HCT116 (cell line): Measurements from ENCODE around the gene SLMAP. TPM values are rescaled to one million over a fixed set of nuclear protein-coding genes. Genes with fewer than 3 reads are reported as not detected.

Experiments used
- ATAC-seq: fragments of 200-7000 bp; cut with Tn5 transposase; 2 replicates; pipeline ENCODE4 v1.9.1; 2020; ENCODE audit warnings: mild to moderate bottlenecking, moderate library complexity
- BruUV-seq: library from RNA; stranded (reverse); fragments of 400-500 nt; replicated peaks from 2 replicates; lab custom pipeline; 2021; lab: Mats Ljungman, UMichigan
- CTCF ChIA-PET: fragments of 300-600 bp; sonication (Branson Sonifier 250); formaldehyde crosslinking; loops from one replicate; lab custom pipeline; 2021; ENCODE audit warnings: antibody characterized with exemption; lab: Charles Lee
- POLR2A ChIA-PET: fragments of 300-600, 350-600 bp; sonication (Branson Sonifier 250); formaldehyde crosslinking; loops from one replicate; lab custom pipeline; 2021; ENCODE audit warnings: antibody characterized with exemption; lab: Charles Lee
- RAD21 ChIA-PET, 2 experiments: fragments of 300-600 bp; sonication (Branson Sonifier 250); formaldehyde crosslinking; loops; one replicate each; lab custom pipeline; 2023; ENCODE audit warnings: low total read pairs in 2 of 2; ENCODE audit not compliant: uncharacterized antibody in 2 of 2, unreplicated experiment in 2 of 2, low non-redundant PET in 1 of 2; lab: Charles Lee
- DNase-seq: peaks from one replicate; pipeline ENCODE4 v3.0.0-alpha.2; 2010; ENCODE audit warnings: low read depth, low spot score
- H2AFZ ChIP-seq: fragments of 200-600 bp; shearing (Covaris generic), sonication (generic); 2 replicates; pipeline ENCODE4 v1.6.1; 2017; ENCODE audit warnings: low read depth, mixed run types, mixed read lengths, antibody characterized with exemption, low read length; ENCODE audit not compliant: poor library complexity, severe bottlenecking
- H3K27ac ChIP-seq: 2 replicates; pipeline ENCODE4 v1.5.1; 2012; ENCODE audit warnings: low read depth, low read length
- H3K27me3 ChIP-seq: fragments of 200-600 bp; sonication (generic); 2 replicates; pipeline ENCODE4 v1.6.1; 2016; ENCODE audit warnings: mixed run types, low read length, mixed read lengths; ENCODE audit not compliant: insufficient read depth
- H3K36me3 ChIP-seq, 2 experiments: fragments of 200-500 bp in 1 of 2; fragments of 200-600 bp in 1 of 2; sonication (Bioruptor generic) in 1 of 2; sonication (generic) in 1 of 2; 2 replicates each; pipeline versions ENCODE4 v1.5.1 to v1.6.1; 2014 to 2016; ENCODE audit warnings: low read length in 2 of 2, inconsistent platforms in 1 of 2, mixed read lengths in 1 of 2, mixed run types in 1 of 2; ENCODE audit not compliant: insufficient read depth in 2 of 2, control insufficient read depth in 1 of 2
- H3K4me1 ChIP-seq, 2 experiments: fragments of 200-600 bp in 1 of 2; sonication (generic) in 1 of 2; 2 replicates each; pipeline versions ENCODE4 v1.5.1 to v1.6.1; 2012 to 2017; ENCODE audit warnings: low read length in 2 of 2, inconsistent platforms in 1 of 2, mild to moderate bottlenecking in 1 of 2, mixed read lengths in 1 of 2, mixed run types in 1 of 2, moderate library complexity in 1 of 2; ENCODE audit not compliant: insufficient read depth in 2 of 2, control insufficient read depth in 1 of 2
- H3K4me2 ChIP-seq: fragments of 200-600 bp; sonication (generic); 2 replicates; pipeline ENCODE4 v1.6.1; 2017; ENCODE audit warnings: mixed run types, low read length, mixed read lengths
- H3K4me3 ChIP-seq, 2 experiments: fragments of 200-600 bp in 1 of 2; sonication (generic) in 1 of 2; replicated peaks in 1 of 2; 2 replicates each; pipeline ENCODE4 v1.5.1; 2011 to 2016; ENCODE audit warnings: low read length in 2 of 2, control low read depth in 1 of 2, low read depth in 1 of 2, mild to moderate bottlenecking in 1 of 2, mixed read lengths in 1 of 2, mixed run types in 1 of 2
- H3K79me2 ChIP-seq: fragments of 200-600 bp; sonication (generic); 2 replicates; pipeline ENCODE4 v1.6.1; 2017; ENCODE audit warnings: mild to moderate bottlenecking, mixed run types, low read length, moderate library complexity, mixed read lengths; ENCODE audit not compliant: insufficient read depth
- H3K9ac ChIP-seq: fragments of 200-600 bp; sonication (generic); 2 replicates; pipeline ENCODE4 v1.6.1; 2016; ENCODE audit warnings: low read length, mixed read lengths
- H3K9me2 ChIP-seq: fragments of 200-600 bp; sonication (generic), shearing (Covaris generic); 2 replicates; pipeline ENCODE4 v1.6.1; 2017; ENCODE audit warnings: mixed run types, mild to moderate bottlenecking, moderate library complexity; ENCODE audit not compliant: insufficient read depth
- H3K9me3 ChIP-seq, 2 experiments: fragments of 200-500 bp in 1 of 2; fragments of 200-600 bp in 1 of 2; sonication (Bioruptor generic) in 1 of 2; sonication (generic) in 1 of 2; 2 replicates each; pipeline ENCODE4 v1.6.1; 2014 to 2017; ENCODE audit warnings: low read length in 2 of 2, mixed read lengths in 2 of 2, inconsistent platforms in 1 of 2, low read depth in 1 of 2, mild to moderate bottlenecking in 1 of 2, mixed run types in 1 of 2, moderate library complexity in 1 of 2; ENCODE audit not compliant: control insufficient read depth in 1 of 2, insufficient read depth in 1 of 2
- H4K20me1 ChIP-seq: fragments of 200-600 bp; sonication (generic), shearing (Covaris generic); 2 replicates; pipeline ENCODE4 v1.6.1; 2017; ENCODE audit warnings: mixed run types, mild to moderate bottlenecking, moderate library complexity; ENCODE audit not compliant: insufficient read depth
- CEBPB ChIP-seq: IDR thresholded peaks from 2 replicates; pipeline ENCODE4 v1.6.1; 2012; ENCODE audit warnings: low read depth
- CTCF ChIP-seq, 3 experiments: fragments of 200-600 bp in 1 of 3; sonication (generic) in 1 of 3; IDR thresholded peaks in 2 of 3; conservative IDR thresholded peaks in 1 of 3; 2 replicates each; pipeline ENCODE4 v1.5.1; 2012 to 2017; ENCODE audit warnings: low read depth in 2 of 3, low read length in 2 of 3, antibody characterized with exemption in 1 of 3, borderline replicate concordance in 1 of 3, control low read depth in 1 of 3, mild to moderate bottlenecking in 1 of 3, mixed read lengths in 1 of 3, mixed run types in 1 of 3, moderate library complexity in 1 of 3; ENCODE audit not compliant: insufficient read depth in 1 of 3
- ELF1 ChIP-seq: IDR thresholded peaks from 2 replicates; pipeline ENCODE4 v1.6.1; 2012; ENCODE audit warnings: low read depth, borderline replicate concordance
- JUND ChIP-seq: IDR thresholded peaks from 2 replicates; pipeline ENCODE4 v1.6.1; 2012
- POLR2AphosphoS5 ChIP-seq: IDR thresholded peaks from 2 replicates; pipeline ENCODE4 v1.6.1; 2011; ENCODE audit warnings: mild to moderate bottlenecking, low read depth, low read length, moderate library complexity
- SIN3A ChIP-seq: IDR thresholded peaks from 2 replicates; pipeline ENCODE4 v1.6.1; 2012; ENCODE audit warnings: low read depth
- SRF ChIP-seq: IDR thresholded peaks from 2 replicates; pipeline ENCODE4 v1.6.1; 2012; ENCODE audit warnings: low read depth
- ZNF274 ChIP-seq: fragments of 200-500 bp; sonication (Bioruptor generic); IDR thresholded peaks from 2 replicates; pipeline ENCODE4 v1.6.1; 2014; ENCODE audit warnings: mild to moderate bottlenecking, low read depth, low read length, inconsistent platforms
- intact Hi-C: fragments of 100-400 bp; cut with micrococcal nuclease; formaldehyde crosslinking; loops from 2 replicates; pipeline ENCODE4 v1.10.0; 2022
- total RNA-seq: library from RNA; stranded (reverse); gene quantifications from one replicate; pipeline ENCODE4 v1.2.1, GENCODE V29; 2021; ENCODE audit not compliant: unreplicated experiment

Gene SLMAP
- total RNA-seq, 1 experiment from 2014 or later = 81.0 TPM

GRCh38 chr3:57935539-57935938 lies 179.4 kb downstream of the SLMAP start:
- ChIA-PET CTCF (no interaction called here), POLR2A (no interaction called here), RAD21 (no interaction called here)
- BruUV-seq = no TSS peak
- Histone ChIP-seq H4K20me1 (no peaks in the 10 kb centered on the region), H3K79me2 (no peaks in the 10 kb centered on the region), H3K9ac (no peak overlapping the region), H3K4me3 (no peak overlapping the region), H3K27ac (no peak overlapping the region), H2AFZ (no peak overlapping the region), H3K27me3 (no peaks in the 10 kb centered on the region), H3K4me2 (no peak overlapping the region), H3K9me3 (no peaks in the 10 kb centered on the region), H3K36me3 (peaks cover 0 to 2% of the 10 kb centered on the region in 2 experiments; a peak in 1 of 4 replicates), H3K4me1 (no peaks in the 10 kb centered on the region), H3K9me2 (no peaks in the 10 kb centered on the region)
- DNase-seq (no peak), ATAC-seq (no peak)
- intact Hi-C loops = no loop called here
- TF ChIP-seq CEBPB (no peak), SIN3A (no peak), SRF (no peak)

DNA sequence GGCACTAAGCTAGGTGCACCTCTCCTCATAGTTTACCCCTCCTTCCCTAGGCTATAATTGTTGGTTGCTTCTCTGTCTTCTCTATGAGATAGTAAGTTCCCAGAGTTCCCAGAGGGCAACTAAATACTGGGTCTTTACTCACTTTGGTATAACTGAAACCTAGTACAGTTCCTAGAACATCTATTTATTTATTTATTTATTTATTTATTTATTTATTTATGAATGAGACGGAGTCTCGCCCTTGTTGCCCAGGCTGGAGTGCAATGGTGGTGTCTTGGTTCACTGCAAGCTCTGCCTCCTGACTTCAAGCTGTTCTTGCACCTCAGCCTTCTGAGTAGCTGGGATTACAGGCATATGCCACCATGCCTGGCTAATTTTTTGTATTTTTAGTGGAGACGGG lies 181.0 kb downstream of the SLMAP start:
- Histone ChIP-seq H3K9me2 (no peaks in the 10 kb centered on the region), H3K9ac (no peak overlapping the region), H2AFZ (no peak overlapping the region), H3K27me3 (no peaks in the 10 kb centered on the region), H3K27ac (no peak overlapping the region), H3K9me3 (no peaks in the 10 kb centered on the region; a peak in 1 of 4 replicates), H3K4me2 (no peak overlapping the region), H3K36me3 (0 out of 4 replicates have a peak, but pooled peaks cover 0 to 3% of the 10 kb centered on the region in 2 experiments), H3K4me3 (no peak overlapping the region), H3K4me1 (peaks cover 0 to under 1% of the 10 kb centered on the region in 2 experiments; a peak in 1 of 4 replicates), H4K20me1 (no peaks in the 10 kb centered on the region), H3K79me2 (no peaks in the 10 kb centered on the region)
- BruUV-seq = no TSS peak
- TF ChIP-seq SIN3A (no peak), ZNF274 (no peak), POLR2AphosphoS5 (no peak), JUND (no peak), CTCF (IDR thresholded peaks at IDR 0.05 in 2 of 3, conservative IDR thresholded peaks at IDR 0.05 in 1 of 3; ENCODE audit: borderline replicate concordance in 1 of 3, insufficient read depth in 1 of 3, low read depth in 2 of 3, low read length in 2 of 3) (no peak), ELF1 (no peak)
- no peak for DNase-seq
- POLR2A ChIA-PET = no interaction called here
- ATAC-seq = no peak
- CTCF ChIA-PET = no interaction called here
- intact Hi-C loops = no loop called here
- RAD21 ChIA-PET = no interaction called here
